NCI-H82 treated with DMSO at 0.1 percent for 48 hours (cell line): Measurements from ENCODE around the gene TANC2.

ENCODE experiments used
- DNase-seq: peaks from one replicate; lab custom pipeline; 2025; ENCODE audit not compliant: unreplicated experiment; lab: John Stamatoyannopoulos, UW

The TANC2 gene

GRCh38 chr17:62999736-63000135 lies 33.7 kb downstream of the TANC2 start:
- DNase-seq, result no peak

- no peak for DNase-seq
Observed at GRCh38 chr17:63001689-63002394, 35.8 kb downstream of the TANC2 start.

GRCh38 chr17:63002625-63003024 lies 36.6 kb downstream of the TANC2 start:
- no peak for DNase-seq

GRCh38 chr17:63015824-63016223 lies 49.8 kb downstream of the TANC2 start:
- no peak for DNase-seq
